HG02885 (cell line): Measurements from ENCODE around the gene C14orf93.

Experiments
- ATAC-seq: cut with Tn5 transposase; IDR thresholded peaks from one replicate; pipeline ENCODE4 v1.9.1; 2021; ENCODE audit warnings: mild to moderate bottlenecking; ENCODE audit not compliant: unreplicated experiment, poor library complexity

The C14orf93 gene

GRCh38 chr14:22997676-22998323, 12.1 kb downstream of the C14orf93 start:
- no peak for ATAC-seq

DNA sequence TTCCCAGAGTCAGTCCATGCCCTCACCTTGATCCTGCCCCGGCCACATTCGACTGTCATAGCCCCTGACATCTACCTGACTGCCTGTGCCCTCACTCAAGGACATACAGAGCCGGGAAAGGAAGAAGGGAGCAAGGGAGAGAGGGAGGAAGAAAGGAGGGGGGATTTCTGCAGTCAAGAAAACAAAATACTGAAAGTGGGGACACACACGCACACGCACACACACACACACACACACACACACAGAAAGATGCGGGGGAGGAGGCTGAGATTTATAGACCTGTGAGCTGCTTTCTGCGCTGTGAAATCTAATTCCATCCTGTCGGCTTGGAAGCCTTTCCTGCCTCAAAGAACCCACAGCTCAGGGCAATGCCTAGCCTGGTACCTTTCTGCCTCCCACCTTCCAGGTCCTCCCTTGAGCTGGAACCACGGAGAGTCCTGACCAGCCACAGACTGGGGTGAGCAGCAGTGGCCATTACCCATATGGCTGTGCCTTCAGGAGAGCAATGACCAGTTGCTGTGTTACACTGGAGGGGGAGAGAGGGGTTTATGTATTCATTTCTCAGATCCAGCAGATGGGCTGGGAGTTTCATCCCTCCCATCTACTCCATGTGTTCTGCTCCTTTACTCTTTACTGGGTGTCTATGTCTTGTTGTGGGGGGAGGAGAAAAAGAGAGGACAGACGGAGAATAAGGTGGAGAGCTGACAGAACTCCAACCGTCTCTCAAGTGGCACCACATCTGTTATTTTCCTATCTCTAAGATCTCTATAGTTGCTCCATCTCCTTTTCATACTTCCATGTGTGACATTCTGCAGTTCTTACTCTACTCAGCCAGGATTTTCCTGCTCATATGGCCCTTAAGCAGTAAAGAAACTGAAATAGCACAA, 12.9 kb downstream of the C14orf93 start:
- ATAC-seq = no peak

GRCh38 chr14:22995889-22996625, 13.9 kb downstream of the C14orf93 start:
- ATAC-seq = no peak

DNA sequence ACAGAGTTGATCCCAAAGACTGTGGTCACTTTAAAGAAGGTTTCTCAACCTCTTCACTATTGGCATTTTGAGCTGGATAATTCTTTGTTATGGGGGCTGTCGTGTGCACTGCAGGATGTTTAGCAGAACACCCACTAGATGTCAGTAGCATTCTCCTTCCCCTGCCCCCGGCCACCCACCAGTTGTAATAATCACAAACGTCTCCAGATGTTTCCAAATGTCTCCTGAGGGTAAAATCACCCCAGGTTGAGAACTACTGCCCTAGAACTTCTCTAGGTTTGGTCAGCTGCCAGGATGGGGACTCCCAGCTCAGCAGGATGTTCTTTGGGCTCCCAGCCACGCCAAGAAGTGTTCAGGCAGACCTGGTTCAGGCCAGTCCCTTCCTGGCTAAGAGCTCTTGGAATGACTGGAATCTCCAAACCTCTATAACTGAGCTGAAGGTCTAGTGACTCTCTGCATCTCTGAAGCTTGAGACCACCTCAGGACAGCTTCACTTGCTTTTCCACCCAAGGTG, 15.1 kb downstream of the C14orf93 start:
- no peak for ATAC-seq

- no peak for ATAC-seq
These were observed 16.4 kb downstream of the C14orf93 start for GRCh38 chr14:22993517-22993916.

DNA sequence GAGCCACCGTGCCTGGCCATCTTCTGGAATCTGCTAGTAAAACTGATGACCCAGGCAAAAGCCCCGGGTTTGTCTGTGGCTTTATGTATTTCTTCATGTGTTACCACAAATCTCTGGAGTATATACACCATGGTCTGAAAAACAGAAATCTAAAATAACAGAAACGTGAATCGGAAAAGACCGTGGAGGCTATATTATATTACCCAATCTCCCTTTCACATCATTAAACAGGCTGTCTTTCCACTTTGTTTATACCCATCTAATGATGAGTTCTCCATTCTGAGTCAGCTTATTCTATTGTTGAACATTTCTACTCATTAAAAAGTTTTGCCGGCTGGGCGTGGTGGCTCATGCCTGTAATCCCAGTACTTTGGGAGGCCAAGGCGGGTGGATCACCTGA, 18.1 kb downstream of the C14orf93 start:
- no peak for ATAC-seq

- no peak for ATAC-seq
These were observed 22.7 kb downstream of the C14orf93 start for GRCh38 chr14:22987291-22987690.

GRCh38 chr14:22986508-22987054, 23.4 kb downstream of the C14orf93 start:
- ATAC-seq = peak; percentile 50

DNA sequence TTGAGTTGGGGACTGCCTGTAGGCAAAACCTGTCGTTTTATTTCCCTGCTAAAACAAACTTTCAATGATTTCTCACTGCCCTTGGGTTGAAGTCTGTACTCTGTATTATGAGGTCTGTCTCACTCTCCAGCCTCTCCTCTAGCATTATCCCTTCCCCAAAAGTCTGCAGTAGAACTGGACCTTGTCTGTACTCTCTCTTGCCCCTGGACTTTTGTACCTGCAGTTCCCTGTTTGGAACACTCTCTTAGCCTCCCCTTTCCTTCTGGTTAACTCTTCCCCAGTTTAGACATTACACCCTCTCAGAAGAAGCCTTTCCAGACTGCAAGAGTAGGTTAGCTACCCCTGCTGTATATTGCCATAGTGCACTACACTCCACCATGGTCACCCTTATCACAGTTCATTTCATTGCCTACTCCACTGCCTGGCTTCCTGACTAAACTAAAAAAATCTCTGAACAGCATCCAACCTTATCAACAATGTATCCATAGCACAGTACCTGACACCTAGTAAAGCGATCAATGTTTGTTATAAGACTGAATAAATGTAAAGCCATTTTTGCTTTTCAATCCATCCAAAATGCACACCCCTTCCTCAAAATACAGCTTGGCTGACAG, 23.9 kb downstream of the C14orf93 start:
- no peak for ATAC-seq

DNA sequence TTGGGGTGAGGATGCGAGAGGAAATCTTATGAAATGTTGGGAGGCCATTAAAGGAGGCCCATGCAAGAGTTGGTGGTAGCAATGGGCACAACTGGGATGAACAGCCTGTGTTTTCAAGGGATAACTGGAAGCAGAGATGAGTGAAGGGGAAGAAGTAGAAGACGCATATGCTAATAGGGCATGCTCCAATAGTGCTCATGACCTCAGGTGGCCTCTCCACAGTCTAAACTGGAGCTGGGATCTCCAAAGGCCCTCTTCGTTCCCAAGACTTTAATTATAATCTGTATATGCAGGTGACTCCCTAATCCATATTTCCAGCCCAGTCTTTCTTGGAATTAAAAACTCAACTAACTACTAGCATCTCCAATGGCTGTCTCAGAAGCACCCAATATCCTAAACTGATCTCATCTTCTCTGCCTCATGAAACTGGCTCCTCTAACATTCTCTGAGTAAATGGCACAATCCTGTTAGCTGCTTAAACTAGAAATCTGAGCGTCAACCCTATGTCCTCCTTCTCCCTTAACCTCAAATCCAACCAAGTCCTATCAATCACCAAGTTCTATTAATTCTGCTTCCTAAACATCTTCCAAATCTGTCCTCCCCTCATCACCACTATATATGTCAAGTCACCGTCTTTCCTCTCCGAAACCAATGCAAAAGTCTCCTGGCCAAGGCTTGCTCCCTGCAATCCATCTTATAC, 24.8 kb downstream of the C14orf93 start:
- no peak for ATAC-seq

GRCh38 chr14:22982477-22983245, 27.3 kb downstream of the C14orf93 start, which contains the start of gene AJUBA:
TSS of gene AJUBA (minus strand) at chr14:22982551. CDS start at chr14:22982266, 285 bp downstream.
- peak; percentile 52 for ATAC-seq

DNA sequence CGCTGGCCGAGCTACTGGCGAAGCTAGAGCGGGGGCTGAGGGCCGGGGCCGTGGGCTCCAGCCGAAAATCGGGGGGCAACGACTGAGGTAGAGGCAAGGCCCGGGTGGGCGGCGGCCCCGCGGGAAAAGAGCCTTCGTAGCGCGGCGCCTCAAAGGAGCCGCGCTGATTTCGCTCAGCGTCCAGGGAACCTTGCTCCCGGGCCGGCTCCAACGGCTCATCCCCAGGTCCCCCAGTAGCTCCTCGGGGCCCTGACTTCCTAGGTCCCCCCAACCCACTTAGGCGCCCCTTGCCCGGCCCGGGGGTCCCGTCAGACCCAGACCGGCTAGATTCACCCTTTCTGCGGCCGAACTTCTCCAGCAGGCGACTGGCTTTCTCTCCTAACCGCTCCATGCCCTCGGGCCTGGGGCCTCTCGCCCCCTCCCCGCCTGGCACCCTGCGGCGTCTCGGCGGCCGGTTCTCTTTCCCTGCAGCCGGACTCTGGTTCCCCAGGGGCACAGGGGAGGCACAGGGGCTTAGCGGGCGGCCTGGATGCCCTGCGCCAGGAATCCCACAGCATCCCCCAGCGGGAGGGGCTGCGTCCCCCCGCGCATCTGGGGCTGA, 28.0 kb downstream of the C14orf93 start:
- ATAC-seq = peak; percentile 4

DNA sequence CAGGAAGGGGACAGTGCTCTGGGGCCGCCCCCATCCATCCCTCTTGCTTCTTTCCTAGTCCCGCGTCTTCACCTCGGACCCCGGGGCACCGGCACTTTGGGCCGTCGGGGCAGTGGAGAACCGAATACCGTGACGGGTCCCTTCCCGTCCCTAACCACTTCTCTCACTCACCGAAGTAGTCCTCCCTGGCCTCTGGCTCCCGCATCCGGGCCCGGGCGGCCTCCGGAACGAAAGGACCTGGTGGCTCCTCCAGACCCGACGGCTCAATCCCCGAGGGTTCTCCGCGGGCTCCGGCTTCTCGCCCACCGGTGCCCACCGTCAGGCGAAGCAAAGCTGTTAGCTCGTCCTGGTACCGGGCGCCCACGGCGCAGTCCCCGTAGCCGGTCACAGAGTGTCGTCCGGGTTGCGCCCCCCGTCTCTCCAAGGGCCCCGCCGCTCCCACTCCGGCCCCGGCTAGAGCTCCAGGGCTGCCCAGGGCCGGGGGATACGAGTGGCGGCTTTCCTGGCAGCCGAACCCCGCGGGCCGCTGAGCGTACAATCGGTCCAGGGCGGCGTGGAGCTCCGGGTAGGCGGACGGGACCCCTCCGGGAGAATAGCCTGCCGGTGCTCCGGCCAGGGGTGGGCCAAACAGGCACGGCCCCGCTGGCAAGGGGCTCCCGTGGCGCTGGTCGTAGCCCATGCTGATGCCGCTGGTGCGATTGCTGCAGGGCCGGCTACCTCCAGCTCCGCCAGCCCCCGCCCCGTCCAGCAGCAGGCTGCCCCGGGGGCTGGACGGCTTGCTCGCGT, 28.7 kb downstream of the C14orf93 start:
- ATAC-seq = no peak

GRCh38 chr14:22980672-22981089, 29.3 kb downstream of the C14orf93 start:
- no peak for ATAC-seq

- no peak for ATAC-seq
These were observed 30.1 kb downstream of the C14orf93 start for GRCh38 chr14:22979748-22980392.

DNA sequence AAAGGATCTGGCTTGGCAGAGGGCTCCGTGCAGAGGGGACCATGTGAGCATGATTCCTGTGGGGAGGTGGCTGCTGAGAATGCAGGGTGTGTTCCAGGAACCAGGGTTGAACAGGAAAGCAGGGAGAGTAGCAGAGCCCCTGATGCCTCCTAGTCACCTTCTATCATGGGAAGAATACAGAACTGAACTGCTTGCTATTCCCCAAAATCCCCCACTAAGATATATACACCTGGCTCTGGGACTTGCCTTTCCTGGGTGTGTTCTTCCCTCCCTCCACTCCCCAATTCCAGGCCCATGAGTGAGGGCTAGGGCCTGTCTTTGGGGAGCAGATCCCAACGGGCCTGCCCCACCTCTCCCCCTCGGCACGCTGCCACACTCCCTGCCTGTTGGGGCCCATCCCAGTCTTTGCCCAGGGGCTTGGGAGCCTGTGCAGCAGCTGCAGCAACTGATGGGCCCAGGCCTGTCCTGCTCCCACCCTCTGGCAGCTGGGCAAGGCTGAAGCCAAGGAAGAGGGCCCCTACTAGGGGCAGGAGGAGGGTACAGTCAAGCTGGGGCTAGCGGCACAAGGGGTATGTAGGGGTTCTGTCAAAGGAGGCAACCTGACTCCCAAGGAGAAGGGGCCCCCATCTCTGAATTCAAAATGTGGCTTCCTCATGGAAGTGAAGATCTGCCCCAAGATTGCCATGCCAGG, 30.8 kb downstream of the C14orf93 start:
- ATAC-seq = no peak

- ATAC-seq = no peak
These were observed 31.5 kb downstream of the C14orf93 start for GRCh38 chr14:22978487-22978837.
